ENCODE measurements around the gene NBEAL1. TPM values are rescaled to one million over a fixed set of nuclear protein-coding genes. Genes with fewer than 3 reads are reported as not detected.
A peak's percentile ranks its signal among the peaks of the same experiment; 100 is the strongest.
"Not testable (repeated sequence)": the region's sequence is repeated elsewhere in the genome, so short reads cannot be mapped to it uniquely, and the experiment has no call there.

The NBEAL1 gene
- total RNA-seq, 1 experiment from 2014 or later = 13.2 TPM

DNA sequence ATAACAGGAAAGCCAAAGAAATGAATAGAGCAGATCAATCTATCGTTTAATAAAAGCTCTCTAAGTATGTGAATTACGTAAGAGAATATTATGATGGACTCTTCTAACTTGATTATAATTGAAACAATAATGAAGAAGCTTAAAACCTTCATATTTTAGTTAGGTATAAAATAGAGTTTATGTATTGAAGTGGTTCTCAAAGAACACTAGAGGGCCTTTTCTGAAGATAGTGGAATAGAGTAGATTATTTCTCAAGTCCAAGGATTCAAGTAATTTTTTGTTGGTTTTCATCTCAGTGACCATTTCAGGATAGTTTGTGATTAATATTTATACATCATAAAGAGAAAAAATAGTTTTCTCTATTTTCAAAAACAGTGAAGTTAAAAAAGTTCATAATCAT lies 97.7 kb downstream of the NBEAL1 start:
- DNase-seq (ENCODE audit: low read depth) = no peak

DNA sequence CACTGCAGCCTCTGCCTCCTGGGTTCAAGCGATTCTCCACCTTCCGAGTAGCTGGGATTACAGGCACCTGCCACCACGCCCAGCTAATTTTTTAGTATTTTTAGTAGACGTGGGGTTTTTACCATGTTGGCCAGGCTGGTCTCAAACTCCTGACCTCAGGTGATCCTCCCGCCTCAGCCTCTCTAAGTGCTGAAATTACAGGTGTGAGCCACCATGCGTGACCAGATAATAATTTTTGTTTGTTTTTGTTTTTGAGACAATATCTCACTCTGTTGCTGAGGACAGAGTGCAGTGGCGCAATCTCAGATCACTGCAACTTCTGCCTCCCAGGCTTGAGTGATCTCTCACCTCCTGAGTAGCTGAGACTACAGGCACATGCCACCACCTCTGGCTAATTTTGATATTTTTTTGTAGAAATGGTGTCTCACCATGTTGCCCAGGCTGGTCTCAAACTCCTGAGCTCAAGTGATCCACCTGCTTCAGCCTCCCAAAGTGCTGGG lies 100.6 kb downstream of the NBEAL1 start:
- not testable (repeated sequence) for DNase-seq (ENCODE audit: low read depth)

DNA sequence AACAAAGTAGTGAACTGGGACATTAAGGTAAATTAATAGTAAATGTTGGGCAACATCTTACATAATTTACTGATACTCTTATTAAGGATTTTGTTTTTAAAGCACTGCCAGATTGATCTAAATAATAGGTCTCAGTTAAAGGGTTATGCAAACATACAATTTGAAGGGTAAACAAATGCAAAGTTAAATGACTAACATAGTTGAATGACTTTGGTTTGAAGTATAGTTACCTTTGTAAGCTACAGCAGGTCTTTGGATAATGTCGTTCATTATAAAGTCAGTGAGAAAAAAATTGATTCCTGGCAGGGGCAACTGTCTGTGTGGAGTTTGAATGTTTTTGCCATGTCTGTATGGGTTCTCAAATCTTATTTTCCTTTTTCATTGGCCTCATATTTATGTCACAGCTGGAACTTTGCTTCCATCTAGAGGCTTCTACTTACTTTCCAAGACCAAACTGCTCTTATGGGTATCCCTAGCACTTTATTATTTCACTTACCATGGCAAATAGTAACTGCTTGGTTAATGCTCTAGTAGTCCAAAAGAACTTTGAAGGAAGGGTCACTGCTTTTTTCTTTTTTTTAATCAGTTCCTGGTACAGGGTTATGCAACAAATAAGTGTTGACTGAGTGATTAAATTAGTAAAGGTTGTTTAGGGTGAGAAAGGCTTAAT lies 107.8 kb downstream of the NBEAL1 start:
- DNase-seq (ENCODE audit: low read depth) = peak; percentile 9

DNA sequence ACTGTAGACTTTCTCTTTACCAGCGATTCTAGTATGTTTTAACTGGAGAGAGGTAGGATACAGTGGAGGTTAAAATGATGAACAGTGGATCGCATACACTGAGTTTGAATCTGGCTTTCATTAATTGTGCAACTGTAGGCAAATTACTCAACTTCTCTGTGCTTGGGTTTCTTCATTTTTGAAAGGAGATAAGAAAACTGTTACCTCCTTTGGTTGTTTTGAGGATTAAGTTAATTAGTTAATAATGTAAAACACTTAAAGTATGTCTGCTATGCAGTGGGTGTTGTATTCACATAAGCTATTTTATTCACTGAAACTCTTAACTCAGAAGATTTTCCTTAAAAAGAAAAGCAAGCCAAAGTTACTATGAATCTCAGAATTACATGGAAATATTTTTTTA lies 112.3 kb downstream of the NBEAL1 start:
- DNase-seq (ENCODE audit: low read depth) = no peak

DNA sequence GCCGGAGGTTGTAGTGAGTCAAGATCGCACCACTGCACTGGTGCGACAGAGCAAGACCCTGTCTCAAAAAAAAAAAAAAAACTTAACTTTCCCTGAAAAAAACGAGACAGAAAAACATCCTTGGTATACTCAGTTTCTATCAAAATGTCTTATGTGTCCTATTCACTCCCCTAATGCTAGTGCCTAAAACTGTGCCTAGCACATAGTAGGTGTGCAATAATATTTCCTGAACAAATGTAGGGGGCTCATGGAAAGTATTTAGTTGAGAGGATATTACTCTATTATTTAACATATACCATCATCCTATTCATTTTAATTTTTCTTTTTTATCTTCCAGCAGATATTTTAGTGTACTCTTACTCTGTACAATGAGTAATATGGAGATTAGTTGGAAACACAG lies 120.4 kb downstream of the NBEAL1 start:
- no peak for DNase-seq (ENCODE audit: low read depth)

DNA sequence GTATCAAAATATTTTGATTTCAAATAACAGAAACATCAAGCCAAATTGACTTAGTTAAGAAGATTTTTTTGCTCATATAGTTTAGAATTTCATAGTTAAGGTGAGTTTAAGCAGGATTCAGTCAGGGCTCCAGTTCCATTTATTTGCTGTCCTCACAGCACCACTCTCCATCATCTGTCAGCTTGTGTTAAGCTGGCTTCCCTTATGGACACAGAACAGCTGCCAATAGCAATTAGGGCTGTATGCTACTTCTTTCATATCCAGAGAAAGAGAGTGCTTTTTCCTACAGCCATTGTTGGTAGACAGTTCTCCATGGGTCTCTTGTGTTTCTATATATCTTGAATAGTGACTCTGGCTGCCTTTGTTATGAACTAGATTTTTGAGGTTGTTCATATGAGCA lies 128.7 kb downstream of the NBEAL1 start:
- DNase-seq (ENCODE audit: low read depth) = no peak

DNA sequence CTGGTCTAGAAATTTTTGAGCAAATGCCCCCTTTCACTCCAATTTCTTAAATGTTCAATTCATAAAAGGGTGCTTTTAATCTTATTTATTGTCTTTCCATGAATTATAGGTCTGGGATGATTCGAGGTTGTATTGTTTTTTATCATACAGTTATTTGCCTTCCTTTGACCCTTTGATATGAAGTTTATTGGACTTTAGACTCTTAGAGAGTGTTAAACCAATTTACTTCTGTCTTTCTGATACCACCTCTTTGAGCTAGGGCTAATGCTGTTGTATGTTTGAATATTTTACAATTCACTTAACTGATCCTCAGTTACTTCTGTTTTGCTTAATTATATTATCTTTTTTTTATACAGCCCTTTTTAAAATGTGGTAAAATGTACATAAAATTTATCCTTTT lies 134.5 kb downstream of the NBEAL1 start:
- no peak for DNase-seq (ENCODE audit: low read depth)

DNA sequence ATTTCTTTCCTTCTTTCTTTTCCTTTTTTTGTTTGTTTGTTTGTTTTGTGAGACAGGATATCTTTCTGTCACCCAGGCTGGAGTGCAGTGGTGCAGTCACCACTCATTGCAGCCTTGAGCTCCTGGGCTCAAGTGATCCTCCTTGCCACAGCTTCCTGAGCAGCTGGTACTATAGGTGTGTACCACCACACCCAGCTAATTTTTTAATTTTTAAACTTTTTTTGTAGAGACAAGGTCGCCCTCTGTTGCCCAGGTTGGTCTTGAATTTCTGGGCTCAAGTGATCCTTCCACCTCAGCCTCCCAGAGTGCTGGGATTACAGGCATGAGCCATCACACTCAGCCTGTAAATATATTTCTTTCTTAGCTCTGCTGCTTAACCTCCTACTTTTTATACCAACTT lies 140.7 kb downstream of the NBEAL1 start:
- no peak for DNase-seq (ENCODE audit: low read depth)

DNA sequence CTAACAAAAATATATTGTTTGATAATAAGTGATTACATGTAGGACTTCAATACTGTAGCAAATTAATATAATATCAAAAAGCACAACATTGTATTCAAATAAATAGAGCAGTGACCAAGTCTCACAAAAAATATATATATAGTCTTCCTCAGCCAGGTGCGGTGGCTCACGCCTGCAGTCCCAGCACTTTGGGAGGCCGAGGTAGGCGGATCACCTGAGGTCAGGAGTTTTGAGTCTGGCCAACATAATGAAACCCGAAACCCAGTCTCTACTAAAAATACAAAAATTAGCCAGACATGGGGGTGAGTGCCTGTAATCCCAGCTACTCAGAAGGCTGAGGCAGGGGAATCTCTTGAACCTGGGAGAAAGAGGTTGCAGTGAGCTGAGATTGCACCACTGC lies 148.0 kb downstream of the NBEAL1 start:
- DNase-seq (ENCODE audit: low read depth) = not testable (repeated sequence)

DNA sequence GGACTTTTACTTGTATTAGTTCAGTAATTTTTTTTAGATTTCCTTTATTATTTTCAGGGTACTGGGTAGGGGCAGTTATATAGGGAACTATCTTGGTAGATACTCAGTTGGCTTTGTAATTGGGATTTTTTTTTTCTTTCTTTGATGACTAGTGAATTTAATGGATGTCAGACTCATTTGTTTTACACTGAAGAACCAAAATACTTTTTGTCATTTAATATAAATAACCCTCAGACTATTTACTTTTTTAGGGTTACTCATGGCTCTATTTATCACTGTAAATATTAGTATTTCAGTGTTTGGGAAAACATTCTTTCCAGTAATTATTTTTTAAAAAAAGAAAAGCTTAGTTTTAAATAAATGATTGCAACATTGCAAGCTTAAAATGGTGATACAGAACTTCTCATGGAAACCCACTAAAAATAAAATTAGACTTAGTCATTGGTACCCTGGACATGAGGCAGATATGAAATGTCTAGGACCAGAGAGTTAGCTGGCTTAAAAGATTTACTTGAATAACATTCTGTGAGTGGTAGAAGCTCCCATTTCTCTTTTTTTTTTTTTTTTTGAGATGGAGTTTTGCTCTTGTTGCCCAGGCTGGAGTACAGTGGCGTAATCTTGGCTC lies 149.7 kb downstream of the NBEAL1 start:
- DNase-seq (ENCODE audit: low read depth) = no peak

DNA sequence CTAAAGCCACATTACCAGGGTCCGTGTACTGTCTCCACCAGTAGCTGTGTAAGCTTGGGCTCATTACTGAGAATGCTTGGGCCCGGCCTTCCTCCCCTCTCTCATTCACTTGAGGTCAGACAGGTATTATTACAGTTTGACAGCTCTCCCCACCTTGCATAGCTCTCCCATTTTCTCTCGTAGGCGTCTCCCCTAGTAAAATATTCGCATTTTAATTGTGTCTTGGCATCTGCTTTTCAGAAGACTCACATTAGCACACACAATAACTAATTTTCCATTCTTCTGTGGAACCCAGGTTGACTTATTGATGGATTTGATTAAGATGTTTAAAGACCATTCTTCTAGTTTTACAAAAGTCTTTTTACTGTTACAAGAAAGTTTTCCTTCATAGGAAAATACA lies 153.1 kb downstream of the NBEAL1 start:
- no peak for DNase-seq (ENCODE audit: low read depth)

DNA sequence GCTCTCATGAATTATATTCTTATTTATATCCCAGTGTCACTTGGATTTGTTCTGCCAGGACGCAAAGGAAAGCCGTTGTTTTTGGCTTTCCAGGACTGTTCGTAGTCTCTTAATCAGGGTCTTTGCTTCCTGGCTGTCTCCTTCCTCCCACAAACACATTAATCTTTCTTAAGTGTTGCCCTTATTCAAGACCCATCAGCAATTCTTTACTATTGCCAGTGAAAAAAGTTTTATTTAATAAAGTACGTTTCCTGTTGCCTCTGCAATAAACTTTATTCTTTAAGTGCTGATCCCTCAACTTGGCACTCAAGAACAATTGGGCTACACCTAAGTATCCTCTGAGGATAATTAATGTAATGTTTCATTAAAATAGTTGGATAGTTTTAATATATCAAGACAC lies 155.8 kb downstream of the NBEAL1 start:
- DNase-seq (ENCODE audit: low read depth) = no peak

DNA sequence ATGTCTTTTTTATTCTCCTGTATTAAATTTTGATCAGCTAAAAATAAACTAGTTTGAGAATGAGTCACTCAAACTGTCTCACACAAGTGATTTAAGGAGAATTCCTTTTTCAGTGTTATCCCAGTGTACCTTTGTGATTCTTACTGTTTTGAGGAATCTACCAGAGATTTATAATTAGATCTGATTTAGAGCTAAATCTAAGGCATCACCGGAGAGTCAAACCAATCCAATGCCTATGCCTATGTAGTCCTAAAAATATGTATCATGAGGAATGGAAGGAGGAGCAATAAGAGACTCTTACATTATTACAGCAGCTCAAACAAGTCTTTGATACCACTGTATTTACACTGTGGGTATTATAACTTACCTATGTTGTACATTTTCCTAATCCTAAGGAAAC lies 160.7 kb downstream of the NBEAL1 start:
- DNase-seq (ENCODE audit: low read depth) = no peak

DNA sequence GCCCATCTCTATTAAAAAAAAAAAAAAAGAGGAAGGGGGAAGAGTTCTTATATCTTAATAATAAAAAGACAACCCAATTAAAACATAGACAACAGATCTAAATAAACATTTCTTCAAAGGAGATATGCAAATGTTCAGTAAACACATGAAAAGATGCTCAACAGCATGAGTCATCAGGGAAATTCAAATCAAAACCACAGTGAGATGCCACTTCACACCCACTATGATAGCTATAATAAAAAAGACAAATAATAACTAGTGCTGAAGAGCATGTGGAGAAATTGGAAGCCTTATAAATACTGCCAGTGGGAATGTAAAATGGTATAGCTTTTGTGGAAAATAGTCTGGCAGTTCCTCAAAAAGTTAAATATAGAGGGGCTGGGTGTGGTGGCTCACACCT lies 162.7 kb downstream of the NBEAL1 start:
- no peak for DNase-seq (ENCODE audit: low read depth)

DNA sequence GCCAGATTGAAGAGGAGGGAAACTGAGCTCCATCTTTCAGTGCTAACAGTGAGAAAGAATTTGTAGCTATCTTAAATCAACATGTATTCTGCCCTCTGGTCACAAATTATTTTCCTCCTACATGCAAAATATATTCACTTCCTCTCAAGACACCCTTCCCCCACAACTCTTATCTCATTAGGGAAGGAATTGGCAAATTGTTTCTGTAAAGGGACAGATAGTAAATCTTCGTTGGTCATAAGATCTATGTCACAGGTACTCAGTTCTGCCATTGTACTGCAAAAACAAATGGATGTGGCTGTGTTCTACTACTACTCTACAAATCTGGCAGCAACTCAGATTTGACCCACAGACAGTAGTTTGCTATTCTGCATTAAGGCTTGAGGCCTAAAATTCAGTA lies 171.2 kb downstream of the NBEAL1 start:
- no peak for DNase-seq (ENCODE audit: low read depth)

DNA sequence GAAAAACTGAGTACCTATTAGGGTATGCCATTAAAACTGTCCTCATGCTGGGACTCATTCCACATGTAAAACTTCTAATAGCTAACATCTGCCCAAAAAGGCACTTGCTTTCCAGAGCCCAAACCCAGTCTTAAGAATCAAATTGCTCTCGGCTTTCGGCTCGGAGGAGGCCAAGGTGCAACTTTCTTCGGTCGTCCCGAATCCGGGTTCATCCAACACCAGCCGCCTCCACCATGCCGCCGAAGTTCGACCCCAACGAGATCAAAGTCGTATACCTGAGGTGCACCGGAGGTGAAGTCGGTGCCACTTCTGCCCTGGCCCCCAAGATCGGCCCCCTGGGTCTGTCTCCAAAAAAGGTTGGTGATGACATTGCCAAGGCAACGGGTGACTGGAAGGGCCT lies 175.9 kb downstream of the NBEAL1 start:
- DNase-seq (ENCODE audit: low read depth) = not testable (repeated sequence)

DNA sequence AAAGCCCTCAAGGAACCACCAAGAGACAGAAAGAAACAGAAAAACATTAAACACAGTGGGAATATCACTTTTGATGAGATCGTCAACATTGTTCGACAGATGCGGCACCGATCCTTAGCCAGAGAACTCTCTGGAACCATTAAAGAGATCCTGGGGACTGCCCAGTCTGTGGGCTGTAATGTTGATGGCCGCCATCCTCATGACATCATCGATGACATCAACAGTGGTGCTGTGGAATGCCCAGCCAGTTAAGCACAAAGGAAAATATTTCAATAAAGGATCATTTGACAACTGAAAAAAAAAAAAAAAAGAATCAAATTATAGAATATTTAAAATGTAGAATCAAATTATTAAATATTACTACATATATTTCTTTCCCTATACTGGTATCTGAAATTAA lies 176.4 kb downstream of the NBEAL1 start:
- not testable (repeated sequence) for DNase-seq (ENCODE audit: low read depth)

DNA sequence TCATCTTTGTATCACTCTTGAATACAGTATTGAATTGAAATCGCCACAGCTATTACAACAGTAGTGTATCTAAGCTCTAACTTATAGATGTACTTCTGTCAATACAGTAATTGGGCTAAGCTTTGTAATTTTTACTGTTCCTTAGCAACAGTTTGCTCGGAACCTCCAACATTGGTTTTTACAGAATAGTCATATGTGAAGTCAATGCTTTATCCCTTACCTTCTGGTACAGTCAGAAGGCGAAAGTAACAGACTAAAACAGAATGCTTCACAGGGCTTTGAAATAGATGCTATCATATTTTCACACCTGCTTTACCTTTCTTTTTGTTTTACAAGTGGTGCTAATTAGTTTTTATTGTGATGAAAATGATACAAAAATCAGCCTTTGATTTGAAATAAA lies 177.3 kb downstream of the NBEAL1 start:
- DNase-seq (ENCODE audit: low read depth) = no peak

DNA sequence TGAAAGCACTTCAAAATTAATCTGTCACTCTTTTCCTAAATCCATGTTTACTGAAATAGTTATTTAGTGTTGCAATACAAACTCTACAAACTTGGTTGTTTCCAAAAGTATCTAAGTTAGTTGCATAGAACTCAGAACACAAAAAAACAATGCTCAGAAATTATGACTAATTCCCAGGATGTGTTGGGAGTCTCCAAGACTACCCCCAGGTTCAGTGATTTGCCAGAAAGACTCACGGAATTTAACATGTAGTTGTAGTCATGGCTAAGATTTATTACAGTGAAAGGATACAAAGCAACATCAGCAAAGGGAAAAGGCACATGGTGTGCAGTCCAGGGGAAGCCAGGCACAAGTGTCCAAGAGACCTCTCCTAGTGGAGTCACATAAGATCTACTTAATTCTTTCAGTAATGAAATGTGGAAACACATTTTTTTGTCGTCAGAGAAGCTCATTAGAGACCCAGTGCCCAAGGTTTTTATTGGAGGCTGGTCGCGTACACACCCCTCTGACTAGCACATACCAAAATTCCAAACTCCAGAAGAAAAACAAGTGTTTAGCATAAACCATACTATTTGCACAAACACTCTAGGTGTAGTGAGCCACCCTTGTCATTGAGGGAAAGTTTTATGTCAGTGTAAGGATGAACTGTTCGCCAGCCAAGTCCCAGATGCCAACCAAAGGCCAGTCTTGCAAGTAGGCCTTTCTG lies 180.8 kb downstream of the NBEAL1 start:
- DNase-seq (ENCODE audit: low read depth) = no peak

DNA sequence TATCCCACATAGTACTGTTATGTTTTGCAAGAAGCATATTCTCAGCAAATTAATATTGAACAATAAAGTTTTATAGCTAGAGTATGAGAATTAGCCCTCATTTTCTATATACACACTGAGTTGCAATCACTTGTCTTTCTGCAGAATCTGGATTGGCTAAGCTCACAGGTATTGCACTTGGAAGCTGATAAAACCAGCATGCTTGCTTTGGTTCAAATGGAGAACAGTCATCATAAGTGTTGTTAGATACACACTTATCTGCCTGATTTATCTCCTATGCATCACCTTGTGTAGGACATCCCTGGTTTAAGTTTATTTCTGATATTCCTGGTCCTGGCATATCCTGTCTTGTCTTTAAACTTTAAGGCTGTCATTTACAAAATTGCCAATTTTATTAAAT lies 186.2 kb downstream of the NBEAL1 start:
- DNase-seq (ENCODE audit: low read depth) = no peak

DNA sequence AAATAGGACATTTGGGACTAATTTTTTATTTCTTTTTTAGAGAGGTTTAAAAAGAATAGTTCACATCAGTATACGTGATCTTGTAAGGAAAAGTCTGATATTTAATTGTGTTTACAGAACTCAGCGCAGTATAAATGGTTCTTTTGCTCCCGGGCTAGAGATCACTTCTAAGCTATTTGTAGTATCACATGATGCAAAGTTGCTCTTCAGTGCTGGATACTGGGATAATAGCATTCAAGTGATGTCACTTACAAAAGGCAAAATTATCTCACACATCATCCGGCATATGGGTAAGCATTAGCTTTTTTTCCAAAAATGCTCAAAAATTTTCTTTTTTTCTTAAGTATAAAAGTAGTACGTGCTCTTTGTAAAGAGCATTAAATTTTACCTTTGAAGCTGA lies 186.8 kb downstream of the NBEAL1 start:
- DNase-seq (ENCODE audit: low read depth) = no peak

DNA sequence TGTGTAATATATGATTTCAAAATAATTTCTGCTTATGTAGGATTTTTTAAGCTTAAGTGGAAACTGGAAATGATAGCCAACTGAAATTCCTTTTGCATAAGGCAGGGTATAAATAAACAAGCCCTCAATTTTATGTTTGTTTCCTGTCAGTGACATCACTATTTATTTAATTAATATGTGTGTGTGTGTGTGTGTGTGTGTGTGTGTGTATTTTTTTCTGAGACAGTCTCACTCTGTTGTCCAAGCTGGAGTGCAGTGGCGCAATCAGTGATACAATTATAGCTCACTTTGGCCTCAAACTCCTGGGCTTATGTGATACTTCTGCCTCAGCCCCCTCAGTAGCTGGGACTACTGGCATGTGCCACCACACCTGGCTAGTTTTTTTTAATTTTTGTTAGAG lies 194.9 kb downstream of the NBEAL1 start:
- no peak for DNase-seq (ENCODE audit: low read depth)

DNA sequence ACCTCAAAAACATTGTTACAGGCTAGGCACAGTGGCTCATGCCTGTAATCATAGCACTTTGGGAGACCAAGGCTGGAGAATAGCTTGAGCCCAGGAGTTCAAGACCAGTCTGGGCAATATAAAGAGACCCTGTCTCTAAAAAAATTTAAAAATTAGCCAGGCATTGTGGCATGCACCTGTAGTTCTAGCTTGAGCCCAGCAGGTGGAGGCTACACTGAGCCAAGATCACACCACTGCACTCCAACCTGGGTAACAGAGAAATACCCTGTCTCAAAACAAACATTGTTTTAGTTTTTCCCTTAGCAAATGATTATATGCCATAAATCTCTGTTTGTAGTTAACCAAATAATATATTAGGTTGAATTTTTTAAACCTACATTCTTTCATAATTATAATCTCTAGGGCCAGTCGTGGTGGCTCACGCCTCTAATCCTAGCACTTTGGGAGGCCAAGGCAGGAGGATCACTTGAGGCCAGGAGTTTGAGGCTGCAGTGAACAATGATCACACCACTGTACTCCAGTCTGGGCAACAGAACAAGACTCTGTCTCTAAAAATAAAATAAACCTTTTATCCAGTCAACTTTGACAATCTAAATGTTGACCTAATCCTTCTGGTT lies 210.9 kb downstream of the NBEAL1 start:
- DNase-seq (ENCODE audit: low read depth) = peak; percentile 17
